KBM-7 (cell line): ENCODE measurements around the gene OR4D10.
A peak's percentile ranks its signal among the peaks of the same experiment; 100 is the strongest.
"Not testable (repeated sequence)": the region's sequence is repeated elsewhere in the genome, so short reads cannot be mapped to it uniquely, and the experiment has no call there.

Experiments
- DNase-seq: peaks from one replicate; pipeline ENCODE4 v3.0.0-alpha.2; 2015
- in situ Hi-C: fragments of 300-500 bp; cut with MboI; formaldehyde crosslinking; loops from 2 replicates; pipeline ENCODE4 v1.14.3; 2020; ENCODE audit warnings: low sequenced_read_pairs, low pct_unique_long_range_greater_than_20kb, mixed read lengths

OR4D10 gene

DNA sequence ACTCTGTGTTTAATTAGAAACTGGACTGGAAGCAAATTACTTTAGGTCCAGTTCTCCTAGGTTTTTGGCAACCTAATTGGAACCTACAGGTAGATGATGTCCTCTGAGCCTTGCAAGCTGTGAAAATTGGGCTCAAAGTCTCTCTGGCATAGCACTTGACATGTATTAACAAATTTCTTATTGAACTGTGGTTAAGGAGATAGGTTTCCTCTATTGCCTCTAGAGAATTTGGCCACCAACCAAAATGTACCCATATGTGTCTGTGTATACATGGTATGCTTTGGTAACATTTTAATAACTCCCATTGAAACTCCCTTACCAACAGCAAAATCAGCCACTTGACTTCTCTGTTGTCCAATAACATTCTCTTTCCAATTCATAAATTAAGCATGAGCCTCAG is at the start of gene OR4D10:
TSS of gene OR4D10 (plus strand) at position 301 of the 400 bp plus-strand sequence. CDS start 4,115 bp downstream, outside the sequence.
- DNase-seq = no peak
- in situ Hi-C loops = no loop called here

DNA sequence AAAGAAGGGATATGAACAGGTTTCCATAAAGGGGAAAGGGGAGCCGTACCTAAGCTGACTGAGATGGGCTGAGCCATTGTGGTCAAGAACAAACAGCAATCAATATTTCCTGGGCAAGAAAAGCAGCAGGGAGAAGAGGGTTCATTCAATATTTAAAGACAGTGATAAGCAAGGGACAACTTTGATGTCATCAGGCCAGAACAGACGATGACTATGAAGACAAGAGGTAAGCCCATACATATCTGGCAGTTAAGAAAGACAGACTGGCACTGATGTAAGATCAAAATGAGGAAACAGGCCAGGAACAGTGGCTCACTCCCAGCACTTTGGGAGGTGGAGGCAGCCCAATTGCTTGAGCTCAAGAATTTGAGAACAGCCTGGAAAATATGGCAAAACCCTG is 49.3 kb upstream of the OR4D10 start:
- no peak for DNase-seq
- in situ Hi-C loops = no loop called here

DNA sequence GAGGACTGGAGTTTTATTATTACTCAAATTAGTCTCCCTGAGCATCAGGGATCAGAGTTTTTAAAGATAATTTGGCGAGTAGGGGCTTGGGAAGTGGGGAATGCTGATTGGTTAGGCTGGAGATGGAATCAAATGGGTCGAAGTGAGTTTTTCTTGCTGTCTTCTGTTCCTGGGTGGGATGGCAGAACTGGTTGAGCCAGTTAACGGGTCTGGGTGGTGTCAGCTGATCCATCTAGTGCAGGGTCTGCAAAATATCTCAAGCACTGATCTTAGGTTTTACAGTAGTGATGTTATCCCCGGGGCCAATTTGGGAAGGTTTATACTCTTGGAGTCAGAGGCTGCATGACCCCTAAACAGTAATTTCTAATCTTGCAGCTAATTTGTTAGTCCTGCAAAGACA is 48.0 kb upstream of the OR4D10 start:
- DNase-seq = no peak
- in situ Hi-C loops = no loop called here

DNA sequence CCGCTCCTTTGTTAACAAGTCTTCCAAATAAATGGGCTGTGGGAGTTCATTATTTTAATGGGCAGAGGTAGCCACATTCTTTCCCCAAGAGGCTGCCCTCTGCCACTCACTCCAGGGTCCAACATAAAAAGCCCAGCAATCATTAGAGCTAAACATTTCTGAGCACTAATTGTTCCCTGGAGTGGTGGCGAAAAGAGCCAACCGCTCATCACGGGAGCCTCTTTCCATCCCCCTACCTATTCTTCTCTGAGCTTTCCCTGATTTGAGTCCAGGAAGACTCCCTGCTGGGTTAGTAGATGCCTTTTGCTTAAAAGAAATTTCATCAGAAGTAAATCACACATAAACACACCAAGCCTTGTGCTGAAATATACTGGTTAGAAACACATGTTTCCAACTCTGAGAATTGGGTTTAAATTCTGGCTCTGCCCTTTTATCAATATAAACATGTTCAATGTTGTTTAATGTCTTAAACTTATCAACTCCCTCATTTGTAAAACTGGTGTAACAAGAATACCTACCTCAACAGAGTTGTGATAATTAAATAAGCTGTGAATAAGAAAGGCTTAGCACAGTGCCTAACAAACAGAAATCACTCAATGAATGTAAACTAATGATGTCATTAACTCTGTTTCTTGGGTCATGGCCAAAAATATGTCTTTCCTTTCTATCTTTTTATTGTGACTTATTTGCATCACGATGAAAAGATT is 46.6 kb upstream of the OR4D10 start, which contains the start of gene OR5A2:
TSS of gene OR5A2 (minus strand) at position 53 of the 707 bp plus-strand sequence. CDS start 3,460 bp downstream, outside the sequence.
- DNase-seq = no peak
- in situ Hi-C loops = no loop called here

DNA sequence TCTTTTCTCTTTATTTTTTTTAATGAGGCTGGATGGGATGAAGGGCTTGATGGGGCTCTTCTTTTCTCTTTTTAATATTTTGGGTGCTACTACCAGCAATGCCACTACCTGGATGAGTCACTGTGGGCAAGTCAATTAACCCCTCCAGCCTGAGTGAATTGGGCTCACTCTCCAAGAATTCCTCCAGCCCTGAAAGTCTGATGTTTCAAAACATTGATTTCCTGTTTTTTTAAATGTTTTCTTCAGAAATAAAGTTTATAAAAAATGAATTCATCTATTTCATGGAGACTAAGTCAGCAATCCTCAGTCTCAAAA is 46.1 kb upstream of the OR4D10 start:
- in situ Hi-C loops = no loop called here
- no peak for DNase-seq

DNA sequence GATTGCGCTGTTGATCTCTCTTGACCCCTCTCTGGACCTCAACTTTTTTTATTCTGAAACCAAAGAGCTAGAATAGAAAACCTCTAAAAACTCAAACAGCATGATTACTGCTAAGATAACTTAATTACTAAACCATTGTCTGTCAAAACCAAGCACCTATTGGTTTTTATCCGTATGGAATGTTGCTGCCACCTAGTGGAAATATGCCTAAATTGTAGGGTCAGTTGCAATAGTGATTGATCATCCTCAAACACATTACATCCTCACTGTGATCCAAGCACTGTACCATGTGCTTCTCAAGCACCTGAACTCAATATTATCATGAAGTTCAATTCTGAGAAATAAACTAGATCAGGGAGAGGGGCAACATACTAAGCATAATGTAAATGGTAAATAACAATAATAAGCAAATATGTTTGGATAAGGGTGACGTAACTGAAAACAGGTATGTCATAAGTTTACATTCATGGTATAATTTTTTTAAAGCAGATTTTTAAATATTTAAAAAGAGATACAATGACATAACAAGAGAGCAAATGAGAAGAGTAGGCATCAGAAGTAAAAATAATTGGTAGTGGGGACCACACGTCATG is 43.1 kb upstream of the OR4D10 start:
- DNase-seq = peak; percentile 73
- in situ Hi-C loops = no loop called here

DNA sequence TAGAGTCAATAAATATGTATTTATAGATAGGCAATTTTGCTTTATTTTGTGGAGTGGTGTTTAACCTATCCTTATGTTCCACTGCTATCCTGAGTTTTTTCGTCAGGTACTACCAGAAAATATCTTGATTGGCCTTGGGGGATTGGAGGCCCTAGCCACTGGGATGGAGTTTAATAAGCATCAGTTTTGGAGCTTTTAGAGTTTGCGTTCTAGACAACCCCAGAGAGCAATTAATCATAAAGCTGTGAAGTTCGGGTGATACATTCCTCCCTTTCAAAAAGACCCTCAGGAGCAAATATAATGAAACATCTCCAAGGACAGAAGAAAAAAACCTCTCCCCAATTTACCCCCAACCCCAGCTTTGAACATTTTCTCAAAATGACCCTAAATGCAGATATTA is 36.9 kb upstream of the OR4D10 start, which contains the start of gene OR5A1:
TSS of gene OR5A1 (plus strand) at position 301 of the 400 bp plus-strand sequence. CDS start 6,700 bp downstream, outside the sequence.
- in situ Hi-C loops = no loop called here
- DNase-seq = no peak

DNA sequence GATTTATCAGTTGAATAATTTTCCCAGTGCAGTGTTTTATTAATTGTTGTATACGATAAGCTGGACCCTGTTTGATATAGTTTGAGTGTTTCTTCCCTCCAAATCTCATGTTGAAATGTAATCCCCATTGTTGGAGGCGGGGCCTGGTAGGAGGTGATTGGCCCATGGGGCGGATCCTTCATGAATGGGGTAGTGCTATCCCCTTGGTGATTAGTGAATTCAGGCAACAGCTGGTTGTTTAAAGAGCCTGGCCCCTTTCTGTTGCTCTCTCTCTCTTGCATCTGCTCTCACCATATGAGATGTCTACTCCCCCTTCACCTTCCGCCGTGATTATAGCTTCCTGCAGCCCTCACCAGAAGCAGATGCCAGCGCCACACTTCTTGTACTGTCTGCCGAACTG is 35.3 kb upstream of the OR4D10 start:
- DNase-seq = no peak
- in situ Hi-C loops = no loop called here

DNA sequence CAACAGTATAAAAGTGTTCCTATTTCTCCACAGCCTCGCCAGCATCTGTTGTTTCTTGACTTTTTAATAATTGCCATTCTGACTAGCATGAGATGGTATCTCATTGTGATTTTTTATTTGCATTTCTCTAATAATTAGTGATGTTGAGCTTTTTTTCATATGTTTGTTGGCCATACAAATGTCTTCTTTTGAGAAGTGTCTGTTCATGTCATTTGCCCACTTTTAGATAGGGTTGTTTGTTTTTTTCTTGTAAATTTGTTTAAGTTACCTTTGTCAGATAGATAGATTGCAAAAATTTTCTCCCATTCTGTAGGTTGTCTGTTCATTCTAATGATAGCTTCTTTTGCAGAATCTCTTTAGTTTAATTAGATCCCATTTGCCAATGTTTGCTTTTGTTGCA is 27.5 kb upstream of the OR4D10 start:
- DNase-seq, in situ Hi-C loops: not testable (repeated sequence)

DNA sequence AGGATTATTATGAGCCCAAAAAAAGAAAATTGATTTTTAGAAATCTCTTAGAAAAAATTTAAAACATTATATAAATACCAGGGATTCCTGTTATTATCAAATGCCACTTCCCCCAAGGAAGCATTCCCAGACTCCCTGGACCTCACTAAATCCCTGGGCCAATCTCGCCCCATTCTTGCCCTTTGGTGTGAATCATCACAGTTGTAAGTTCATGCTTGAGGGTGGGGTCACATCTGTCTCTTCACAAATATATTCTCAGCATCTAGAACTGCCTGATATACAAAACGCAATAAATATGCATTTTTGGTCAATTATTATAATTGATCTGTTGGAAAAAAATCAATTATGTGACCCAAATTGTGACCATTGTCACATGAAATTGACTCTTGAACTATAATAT is 24.6 kb upstream of the OR4D10 start:
- in situ Hi-C loops = no loop called here
- DNase-seq = no peak

DNA sequence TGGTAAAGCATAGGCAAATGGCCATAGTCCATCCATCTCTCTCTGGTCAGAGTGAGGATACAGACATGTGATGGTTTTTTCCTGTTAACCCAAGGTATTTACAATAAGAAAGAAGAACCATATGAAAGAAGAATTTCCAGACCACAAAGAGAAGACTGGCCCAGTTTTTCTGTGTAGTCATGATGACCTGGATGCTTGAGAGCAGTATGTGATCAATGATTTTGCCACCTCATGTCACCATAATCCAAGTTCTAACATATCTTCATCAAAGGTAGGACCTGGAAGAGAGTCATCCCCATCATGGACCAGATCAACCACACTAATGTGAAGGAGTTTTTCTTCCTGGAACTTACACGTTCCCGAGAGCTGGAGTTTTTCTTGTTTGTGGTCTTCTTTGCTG is 16.5 kb upstream of the OR4D10 start, which contains the start of gene OR4D6:
TSS of gene OR4D6 (plus strand) at position 301 of the 400 bp plus-strand sequence. CDS start at position 301, 0 bp downstream.
- no peak for DNase-seq
- in situ Hi-C loops = no loop called here

DNA sequence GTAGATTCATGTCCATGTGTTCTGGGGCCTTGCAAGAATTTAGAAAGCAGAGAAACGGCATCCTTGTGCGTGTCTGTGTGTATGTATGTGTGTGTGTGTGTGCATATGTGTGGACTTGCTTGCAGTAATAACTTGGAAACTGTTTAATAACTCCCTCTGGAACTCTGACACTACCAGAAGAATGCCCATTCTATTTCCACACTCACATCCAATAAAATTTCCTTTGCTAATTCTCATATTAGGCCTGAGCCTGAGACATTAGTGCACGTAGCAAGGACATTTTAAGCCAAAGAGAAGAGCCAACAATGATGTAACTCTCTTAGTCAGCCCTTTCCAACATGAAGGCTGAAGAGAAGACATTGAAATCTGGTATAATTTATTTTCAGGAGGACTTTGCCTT is 13.2 kb upstream of the OR4D10 start:
- DNase-seq = no peak
- in situ Hi-C loops = no loop called here

DNA sequence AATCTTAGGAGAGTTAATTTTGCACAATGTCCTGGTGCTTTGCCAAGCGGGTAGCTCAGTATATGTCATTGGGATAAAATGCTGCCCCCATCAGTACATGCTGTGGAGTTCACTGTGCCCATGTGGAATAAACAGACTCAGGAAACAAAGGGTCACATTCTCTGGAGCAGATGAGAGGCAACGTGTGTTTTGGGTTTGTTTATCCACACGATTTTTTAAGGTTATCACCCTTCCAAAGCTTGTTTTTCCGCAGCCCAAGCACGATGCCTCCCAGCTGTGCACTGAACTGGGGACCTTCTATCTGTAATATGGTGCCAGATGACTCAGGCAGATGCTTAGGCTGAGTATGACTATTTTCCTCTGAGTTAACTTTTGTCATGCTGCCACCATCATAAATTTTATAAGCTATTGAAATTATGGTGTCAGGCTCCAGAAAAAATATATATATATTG is 9.9 kb upstream of the OR4D10 start:
- no peak for DNase-seq
- in situ Hi-C loops = no loop called here

DNA sequence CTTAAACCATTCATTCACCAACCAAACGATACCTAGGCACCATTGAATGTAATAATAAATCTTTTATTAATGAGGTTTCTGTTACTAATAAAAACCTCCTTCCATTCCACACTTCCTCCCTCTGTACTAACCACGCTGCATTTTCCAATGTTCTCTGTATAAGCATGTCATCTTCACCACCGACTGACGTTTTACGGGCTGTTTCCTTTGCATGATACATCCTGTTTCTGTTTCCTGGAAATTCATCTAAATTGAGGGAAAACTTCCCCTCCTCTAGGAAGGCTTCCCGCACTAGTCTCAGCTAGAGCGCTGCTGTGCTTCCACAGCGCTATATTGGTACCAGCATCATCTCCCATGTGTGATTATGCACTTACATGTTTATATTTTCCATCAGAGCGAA is 2.1 kb downstream of the OR4D10 start:
- in situ Hi-C loops = no loop called here
- DNase-seq = no peak

DNA sequence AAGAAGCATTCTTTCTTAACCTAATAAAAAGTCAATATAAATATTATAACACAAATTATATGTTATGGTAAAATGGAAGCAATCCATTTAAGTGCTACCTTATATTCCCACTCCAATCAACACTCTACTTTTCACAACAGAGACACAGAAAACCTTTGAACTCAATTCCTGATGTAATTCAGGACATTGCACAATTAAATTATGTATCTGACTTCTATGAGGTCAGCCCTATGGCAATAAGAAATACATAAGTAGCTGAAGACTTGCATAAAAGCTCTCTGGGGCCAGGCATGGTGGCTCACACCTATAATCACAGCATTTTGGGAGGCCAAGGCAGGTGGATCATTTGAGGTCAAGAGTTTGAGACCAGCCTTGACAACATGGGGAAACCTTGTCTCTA is 6.8 kb downstream of the OR4D10 start:
- in situ Hi-C loops = no loop called here

DNA sequence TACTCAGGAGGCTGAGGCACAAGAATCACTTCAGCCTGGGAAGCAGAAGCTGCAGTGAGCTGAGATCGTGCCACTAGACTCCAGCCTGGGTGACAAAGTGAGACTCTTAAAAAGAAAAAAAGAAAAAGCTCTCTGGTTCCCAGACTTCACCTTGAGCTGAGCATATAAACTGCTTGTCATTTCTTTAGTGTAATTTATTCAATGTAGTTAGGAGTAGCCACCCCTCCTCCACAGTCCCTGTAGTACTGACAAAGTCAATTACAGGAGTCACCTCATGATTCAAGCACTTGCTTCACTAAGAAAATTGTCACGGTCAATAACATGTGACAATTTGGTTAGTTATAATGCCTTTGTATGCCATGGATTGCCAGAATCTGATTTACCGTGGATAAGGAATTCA is 7.2 kb downstream of the OR4D10 start:
- DNase-seq = no peak
- in situ Hi-C loops = no loop called here

More for the DNA sequence above, 6.8 kb downstream of the OR4D10 start:
- DNase-seq = no peak

DNA sequence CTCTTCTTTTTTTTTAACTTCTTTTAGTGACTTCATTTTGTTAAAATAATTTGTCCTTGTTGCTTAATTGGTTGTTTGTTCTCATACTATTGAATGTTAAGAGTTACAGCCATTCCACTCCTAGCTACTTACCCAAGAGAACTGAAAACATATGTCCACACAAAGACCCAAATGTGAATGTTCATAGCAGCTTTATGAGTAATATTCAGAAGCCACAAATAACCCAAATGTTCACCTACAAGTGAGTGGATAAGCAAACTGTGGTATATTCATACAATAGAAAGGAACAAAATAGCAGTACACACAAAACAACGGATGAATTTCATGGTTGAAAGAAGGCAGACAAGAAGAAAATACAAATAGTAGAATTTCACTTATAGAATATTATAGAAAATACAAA is 28.8 kb downstream of the OR4D10 start:
- in situ Hi-C loops = no loop called here
- no peak for DNase-seq

DNA sequence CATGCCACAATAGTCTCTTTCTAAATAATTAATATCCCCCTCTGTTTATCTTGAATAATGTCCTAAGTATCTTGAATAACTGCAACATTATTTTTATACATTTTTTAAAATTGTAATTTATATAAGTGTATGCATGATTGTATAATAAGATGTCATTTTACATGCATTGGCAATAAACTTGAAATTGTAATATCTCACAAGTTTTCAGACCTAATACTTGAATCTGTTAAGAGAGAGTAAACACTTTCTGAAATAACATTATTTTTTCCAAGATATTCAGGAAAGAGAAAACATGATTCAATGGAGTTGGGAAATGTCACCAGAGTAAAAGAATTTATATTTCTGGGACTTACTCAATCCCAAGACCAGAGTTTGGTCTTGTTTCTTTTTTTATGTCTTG is 30.2 kb downstream of the OR4D10 start, which contains the start of gene OR4D11:
TSS of gene OR4D11 (plus strand) at position 301 of the 400 bp plus-strand sequence. CDS start at position 301, 0 bp downstream.
- in situ Hi-C loops = no loop called here

DNA sequence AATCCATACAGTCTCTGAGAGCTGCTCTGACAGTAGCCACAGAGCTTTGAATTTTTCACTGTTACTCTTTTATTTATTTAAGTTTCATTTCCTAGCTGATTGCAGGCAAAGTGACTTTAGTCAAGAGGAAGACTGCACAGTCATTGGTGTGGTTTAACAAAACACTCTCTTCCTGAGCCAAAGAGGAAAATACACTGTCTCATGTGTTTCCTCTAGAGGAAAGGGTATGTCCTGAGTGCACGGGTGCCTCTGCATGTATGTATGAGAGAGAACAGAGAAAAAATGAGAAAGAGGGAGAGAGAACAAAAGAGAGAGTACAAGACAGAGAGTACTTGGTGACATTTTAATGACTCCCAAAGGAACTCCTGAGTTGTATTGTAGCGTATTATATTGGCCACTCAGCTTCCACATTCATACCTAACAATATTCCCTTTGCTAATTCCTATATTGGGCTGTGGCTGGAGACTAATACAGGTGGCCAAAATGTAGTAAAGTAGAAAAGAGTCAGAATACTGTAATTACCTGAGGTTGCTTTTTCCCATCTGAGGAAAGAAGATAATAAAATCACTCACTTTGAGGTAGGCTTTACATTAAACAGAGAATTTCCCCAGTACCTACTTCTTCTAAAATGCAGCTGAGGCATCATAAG is 38.0 kb downstream of the OR4D10 start, which contains the start of gene OR4D9:
TSS of gene OR4D9 (plus strand) at position 599 of the 649 bp plus-strand sequence. CDS start 3,374 bp downstream, outside the sequence.
- DNase-seq = peak; percentile 62
- in situ Hi-C loops = no loop called here

More for the DNA sequence above, 30.2 kb downstream of the OR4D10 start, which contains the start of gene OR4D11:
- DNase-seq = no peak

DNA sequence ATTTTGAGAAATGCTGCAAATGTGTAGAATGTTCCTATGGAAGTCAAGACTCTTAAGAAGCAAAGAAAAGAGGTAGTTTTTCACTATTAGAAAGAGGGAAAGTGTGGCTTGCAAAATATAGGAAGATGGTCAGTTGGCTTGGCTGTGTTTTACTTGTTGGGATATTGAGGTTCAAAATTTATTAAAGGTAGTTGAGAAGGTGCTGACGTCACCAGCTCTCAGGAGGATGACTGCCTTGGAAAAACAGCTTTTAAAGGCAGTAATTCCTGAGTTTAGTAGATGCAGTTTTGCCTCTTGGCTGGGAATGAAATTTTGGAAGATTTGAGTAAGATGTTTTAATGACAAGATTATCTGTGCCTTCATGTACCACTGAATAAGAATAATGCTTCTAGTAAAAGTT is 38.6 kb downstream of the OR4D10 start:
- in situ Hi-C loops = no loop called here
- no peak for DNase-seq
